Stimulated activated CD4-positive, alpha-beta T cell treated with anti-CD3 and anti-CD28 coated beads, Interleukin-12 subunit alpha, Interleukin-12 subunit beta, amount 100 ng/mL, for 4 hours (primary cell): ENCODE results near the gene RASL10A.

ENCODE experiments used
- DNase-seq: peaks from one replicate; pipeline ENCODE4 v3.0.0-alpha.2; 2020

The RASL10A gene

GRCh38 chr22:29337631-29338284 lies 22.3 kb upstream of the RASL10A start:
- DNase-seq = no peak

GRCh38 chr22:29336751-29337490 lies 21.4 kb upstream of the RASL10A start:
- no peak for DNase-seq

GRCh38 chr22:29335656-29336055 lies 20.2 kb upstream of the RASL10A start:
- no peak for DNase-seq

DNA sequence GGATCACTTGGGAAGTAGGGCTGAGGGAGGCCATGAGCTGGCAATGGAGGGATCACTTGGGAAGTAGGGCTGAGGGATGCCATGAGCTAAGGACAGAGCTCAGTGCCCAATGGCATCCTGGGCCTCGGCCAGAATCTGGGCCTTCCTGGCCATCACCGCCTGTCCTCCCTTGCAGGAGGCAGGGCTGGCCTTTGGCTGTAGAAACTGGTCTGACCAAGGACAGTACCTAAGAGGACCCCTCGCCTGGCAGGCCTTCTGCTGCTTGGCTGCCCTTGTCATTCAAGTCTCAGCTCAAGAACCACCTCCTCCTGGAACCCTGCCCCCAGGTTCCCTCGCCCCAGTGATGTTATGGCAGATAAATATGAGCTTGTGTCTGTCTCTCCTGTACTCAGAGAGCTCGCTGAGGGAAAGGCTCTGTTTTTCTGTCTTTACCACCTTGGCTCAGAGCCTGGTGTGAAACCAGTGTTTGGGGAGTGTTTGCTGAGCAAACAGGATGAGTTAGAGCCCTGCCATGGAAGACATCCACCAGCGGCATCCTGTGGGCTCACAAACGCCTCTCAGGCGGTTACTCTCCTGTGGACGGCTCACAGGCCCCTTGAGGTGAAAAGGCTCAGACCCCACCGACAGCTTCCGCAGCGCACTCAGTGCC lies 19.3 kb upstream of the RASL10A start:
- DNase-seq = no peak

DNA sequence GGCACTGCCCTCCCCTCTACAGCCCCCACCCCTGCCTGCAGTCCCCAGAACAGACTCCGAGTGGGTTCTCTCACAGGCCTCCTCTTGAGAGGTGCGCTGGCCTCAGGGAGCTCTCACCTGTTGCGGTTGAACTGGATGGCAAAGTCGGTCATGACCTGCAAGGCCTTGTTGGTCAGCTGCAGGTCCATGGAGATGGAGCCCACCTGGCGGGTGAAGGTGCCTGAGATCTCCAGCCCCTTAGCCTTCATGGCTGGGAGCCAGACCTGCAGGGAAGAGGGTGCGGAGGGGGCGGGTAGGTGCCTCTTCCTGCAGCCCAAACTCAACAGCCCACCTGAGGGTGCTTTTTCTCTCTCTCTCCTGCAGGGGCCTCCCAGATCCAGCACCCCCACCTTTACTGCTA lies 18.7 kb upstream of the RASL10A start:
- no peak for DNase-seq

- no peak for DNase-seq
Measured at GRCh38 chr22:29332886-29333496, 17.5 kb upstream of the RASL10A start.

GRCh38 chr22:29331658-29332300 lies 16.3 kb upstream of the RASL10A start:
- no peak for DNase-seq

DNA sequence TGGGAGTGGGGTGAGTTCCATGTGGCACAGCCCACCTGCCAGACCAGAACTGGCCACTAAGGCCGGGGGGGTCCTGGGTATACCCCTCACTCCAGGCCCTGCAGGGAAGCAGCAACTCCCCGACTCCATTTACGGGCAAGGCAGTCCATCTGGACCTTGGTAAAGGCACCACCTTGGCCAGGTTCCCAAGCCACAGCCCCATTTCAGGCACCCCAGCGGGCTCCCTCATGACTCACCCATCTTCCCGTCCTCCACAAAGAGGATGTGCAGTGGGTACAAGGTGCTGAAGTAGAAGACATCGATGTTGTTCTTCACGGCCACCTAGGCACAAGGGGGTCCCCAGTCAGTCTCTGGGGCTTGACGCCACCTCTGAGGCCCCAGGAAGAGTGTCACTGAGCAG lies 15.7 kb upstream of the RASL10A start:
- DNase-seq = no peak

GRCh38 chr22:29330753-29331152 lies 15.3 kb upstream of the RASL10A start:
- DNase-seq = no peak

DNA sequence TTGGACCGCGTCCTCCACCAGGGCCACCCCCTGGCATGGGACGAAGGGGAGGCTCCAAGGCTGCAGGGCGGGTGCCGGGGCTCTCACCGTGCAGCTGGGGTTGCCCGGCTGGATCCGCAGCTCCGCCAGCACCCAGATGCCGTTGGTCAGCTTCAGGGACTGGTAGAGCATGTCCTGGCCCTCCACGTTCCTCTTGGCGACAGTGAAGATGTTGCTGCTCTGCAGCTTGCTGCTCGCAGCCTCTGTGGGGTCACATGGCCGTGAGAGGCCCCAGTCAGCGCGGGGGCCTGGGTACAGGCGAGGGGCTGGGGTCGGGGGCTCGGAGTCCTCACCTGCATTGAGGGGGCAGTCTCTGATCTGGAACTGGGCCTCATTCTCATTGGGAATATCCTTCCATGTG lies 14.8 kb upstream of the RASL10A start:
- no peak for DNase-seq

DNA sequence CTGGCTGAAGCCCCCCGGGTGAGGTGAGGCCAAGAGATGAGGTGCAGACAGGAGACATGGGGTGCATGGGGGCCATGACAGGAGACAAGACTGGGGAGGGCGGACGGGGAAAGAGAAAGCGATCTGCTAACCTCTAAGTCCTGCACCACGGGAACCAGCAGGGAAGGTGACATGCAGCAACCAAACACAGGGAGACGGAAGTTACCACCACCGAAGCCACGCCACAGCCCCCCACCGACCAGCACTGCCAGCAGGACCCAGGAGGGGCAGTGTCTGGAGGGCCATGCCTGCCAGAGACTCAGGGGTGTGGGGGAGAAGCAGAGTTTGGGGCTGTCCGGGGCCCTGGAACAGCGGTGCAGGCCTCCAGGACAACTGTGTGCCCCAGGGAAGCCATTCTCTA lies 14.1 kb upstream of the RASL10A start:
- no peak for DNase-seq

- DNase-seq = no peak
Measured at GRCh38 chr22:29328566-29329500, 13.3 kb upstream of the RASL10A start.

DNA sequence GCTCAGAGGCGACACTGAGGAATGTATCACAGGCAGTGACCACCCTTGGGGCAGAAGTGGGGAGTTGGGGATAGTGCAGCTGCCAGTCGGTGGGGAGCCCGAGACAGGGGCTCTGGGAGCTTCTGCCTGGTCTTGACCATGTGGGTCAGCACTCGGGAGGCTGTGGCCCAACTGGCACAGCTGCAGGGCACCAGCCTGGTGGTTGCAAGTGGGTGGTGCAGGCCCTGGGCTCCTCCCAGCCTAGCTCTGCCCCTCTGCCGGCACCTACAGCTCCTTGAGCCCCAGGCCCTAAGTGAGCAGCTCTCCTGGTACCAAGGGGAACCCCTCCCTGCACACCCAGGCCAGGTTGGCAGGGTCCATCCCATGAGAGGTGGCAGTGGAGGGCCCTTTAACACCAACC lies 12.6 kb upstream of the RASL10A start:
- DNase-seq = no peak

DNA sequence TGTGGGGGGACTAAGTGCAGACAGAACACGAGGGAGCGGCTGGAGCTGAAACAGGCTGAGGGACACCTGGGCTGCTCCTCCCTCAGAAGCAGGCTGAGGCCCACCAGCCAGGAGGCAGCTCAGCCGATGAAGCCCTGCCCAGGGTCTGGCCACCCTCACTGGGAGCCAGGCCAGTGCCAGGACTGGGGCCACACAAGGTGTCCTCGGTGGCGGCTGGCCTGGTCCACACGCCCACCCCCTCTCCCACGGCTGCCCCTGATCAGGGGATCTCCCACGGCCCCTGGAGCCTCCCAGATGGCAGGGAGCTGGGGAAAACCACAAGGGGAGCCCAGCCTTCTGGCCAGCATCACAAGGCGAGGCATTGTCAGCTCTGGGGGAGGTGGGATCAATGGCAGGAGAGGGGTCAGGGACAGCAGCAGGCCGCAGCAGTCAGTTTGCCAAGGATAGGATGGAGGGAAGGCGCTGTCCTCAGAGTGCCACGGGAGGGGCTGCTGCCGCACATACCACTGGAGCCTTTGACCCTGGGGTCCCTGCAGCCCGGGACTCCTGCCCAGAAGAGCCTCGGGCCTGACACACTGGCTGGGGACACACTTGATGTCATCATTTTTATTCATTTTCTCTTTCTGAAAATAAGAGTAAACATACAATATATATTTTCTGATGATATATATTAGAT lies 11.7 kb upstream of the RASL10A start:
- DNase-seq = no peak

- no peak for DNase-seq
Measured at GRCh38 chr22:29326481-29326880, 11.0 kb upstream of the RASL10A start.

- DNase-seq = no peak
Measured at GRCh38 chr22:29325785-29326315, 10.4 kb upstream of the RASL10A start.

DNA sequence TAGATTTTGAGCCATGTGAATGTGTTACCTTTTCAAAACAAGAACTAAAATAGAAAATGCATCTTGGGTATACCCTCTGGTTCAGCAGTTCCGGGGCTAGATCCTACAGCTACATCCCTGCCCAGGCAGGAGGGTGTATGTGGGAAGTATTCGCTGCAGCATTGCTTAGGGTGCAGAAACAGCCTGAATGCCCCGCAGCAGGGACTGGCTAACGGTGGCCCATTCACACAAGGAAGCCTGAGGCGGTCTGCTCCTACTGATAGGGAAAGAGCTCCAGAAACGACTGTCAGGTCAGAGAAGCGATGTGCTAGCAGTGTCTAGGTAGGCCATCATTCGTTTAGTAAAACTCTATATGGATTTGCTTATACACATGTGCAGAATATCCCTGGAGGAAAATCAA lies 9.9 kb upstream of the RASL10A start:
- no peak for DNase-seq

- no peak for DNase-seq
Measured at GRCh38 chr22:29323641-29324040, 8.1 kb upstream of the RASL10A start.

DNA sequence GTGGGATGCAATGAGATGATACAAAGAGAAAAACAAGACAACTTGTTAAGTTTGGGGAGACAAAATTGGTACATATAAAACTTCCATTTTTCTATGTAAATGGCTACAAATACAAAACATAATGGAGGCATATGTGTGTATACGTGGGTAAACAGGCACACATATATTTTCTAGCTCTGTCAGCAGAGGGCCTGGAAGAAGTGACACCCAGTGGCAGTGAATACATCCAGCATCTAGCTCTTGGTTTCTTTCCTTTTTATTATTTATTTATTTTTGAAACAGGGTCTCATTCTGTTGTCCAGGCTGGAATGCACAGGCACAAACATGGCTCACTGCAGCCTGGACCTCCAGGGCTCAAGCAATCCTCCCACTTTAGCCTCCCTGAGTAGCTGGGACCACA lies 5.0 kb upstream of the RASL10A start:
- DNase-seq = no peak

DNA sequence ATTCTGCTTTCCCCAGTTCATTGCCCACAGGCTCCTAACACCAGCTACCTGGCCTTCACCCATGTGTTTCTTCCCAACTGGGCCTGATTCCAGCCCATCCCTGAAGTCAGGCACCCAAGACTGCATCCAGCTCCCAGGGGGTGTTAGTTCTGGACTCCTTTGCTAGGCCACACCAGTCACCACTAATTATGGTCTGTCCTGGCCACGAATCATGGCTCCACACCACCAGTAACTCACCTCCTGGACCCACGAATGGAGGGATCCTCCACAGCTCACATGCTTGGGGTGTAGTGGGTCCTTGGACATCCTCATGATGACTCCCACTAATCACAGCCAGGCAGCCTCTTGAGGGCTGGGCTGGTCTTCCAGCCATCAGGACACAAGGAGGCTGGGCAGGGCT lies 3.6 kb upstream of the RASL10A start:
- DNase-seq = no peak

DNA sequence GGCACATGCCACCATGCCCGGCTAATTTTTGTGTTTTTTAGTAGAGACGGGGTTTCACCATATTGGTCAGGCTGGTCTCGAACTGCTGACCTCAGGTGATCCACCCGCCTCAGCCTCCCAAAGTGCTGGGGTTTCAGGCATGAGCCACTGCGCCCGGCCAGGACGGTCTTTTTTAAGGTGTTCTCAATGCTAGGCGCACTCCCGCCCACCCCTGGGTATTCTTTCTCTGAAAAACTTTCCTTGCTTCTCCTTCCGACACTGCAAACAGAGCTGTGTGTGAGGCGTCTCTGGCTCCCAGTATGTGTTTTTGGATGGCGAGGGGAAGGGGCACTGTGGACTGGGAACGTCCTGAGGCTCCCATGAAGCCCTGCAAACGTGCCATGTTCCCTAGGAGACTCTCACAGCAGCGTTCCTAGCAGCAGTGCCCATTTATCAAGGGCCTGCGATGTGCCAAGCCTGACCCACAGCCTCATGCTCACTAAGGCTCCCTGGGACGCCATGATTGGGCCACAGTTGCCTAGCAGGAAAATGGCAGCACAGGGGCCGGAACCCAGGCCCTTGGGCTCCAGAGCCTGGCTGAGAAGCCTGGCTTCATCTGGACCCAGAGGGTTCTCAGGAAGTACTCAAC lies 2.4 kb upstream of the RASL10A start:
- no peak for DNase-seq
